Ammon's horn (tissue), 1 donor: ENCODE measurements around the gene CARS1.

Experiments
- DNase-seq: peaks from one replicate; pipeline ENCODE4 v3.0.0-alpha.2; 2016; ENCODE audit warnings: low spot score

CARS1 gene

DNA sequence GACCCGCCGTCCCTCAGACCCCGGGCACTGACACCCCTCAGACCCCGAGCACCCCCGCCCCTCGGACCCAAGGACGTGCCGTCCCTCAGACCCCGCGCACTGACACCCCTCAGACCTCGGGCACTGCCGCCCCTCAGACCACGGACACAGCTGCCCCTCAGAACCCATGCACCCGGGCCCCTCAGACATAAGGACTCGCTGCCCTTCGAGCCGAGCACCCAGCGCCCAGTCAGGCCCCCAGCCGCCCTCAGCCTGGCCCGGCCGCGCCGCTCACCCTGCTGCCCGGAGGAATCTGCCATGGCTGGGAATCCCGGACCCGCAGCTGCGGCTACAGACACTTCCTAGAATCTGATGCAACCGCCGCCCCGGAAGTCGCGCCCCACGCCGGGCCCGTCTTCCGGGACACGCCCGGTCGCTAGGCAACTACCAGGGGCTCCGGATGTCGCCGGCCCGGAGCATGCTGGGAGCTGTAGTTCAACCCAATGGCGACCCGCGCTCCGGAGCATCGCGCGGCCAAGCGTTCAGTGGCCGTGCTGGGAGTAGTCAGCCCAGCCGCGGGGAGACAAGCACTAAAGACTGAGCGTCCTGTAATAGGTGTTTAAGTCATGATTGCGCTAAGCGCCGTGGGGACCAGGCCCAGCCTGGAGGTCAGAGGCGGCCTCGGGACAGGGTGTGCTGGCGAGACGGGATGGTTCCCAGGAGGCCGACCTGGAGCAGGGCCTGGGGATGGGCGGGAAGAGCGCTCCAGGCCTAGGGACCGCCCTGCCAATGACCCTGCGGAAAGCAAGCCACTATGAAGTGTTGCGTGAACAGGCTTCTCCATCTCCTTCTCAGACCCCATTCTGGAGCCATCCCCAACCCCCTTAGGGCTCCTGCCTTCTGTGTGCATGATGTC lies at the start of gene CARS1:
TSS of gene CARS1 (minus strand) at position 355 of the 895 bp plus-strand sequence. CDS start at position 299, 56 bp downstream.
- peak; percentile 96 for DNase-seq

DNA sequence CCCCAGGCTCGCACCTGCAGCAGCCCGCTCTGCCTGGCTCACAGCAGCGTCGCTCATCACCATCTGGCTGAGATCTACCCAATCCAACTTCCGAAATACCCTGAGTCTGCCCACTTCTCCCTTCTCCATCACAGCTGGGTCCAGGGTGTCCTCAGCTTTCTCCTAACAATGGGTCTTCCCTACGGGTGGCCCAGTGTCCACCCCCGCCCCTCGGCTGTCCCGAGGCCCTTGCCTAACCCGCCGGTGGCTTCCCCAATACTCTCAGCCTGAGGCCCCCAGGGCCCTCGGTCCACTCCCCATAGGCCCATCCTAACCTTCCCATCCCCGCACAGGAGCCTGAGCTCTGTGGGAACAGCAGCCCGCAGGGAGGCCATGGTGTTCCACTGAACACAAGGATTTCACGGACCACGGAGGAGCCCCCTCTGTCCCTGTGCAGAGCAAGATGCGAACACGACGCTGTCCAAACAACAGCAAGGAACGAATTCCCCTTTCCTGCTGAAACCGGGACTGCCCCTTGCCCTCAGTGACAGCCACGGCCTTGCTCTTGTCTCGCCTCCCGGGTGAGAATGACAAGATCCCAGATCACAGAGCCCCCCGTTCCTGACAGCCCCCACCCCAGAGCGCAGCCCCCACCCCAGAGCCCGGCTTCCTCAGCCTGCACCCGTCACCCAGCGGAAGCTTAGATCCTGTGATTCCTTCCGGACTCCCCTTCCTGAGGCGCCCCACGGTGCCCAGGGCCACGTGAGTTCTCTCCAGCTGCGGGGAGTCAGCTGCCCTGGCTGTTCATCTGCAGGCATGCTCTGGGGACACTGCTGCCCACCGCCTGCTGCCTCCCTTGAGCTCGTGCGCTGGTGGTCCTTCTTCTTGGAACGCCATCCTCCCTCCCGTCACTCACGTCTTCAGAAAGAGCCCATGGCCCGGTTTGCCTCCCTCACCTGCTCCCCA lies 48.8 kb upstream of the CARS1 start:
- DNase-seq = no peak

- no peak for DNase-seq
Measured at GRCh38 chr11:3104961-3105790, 48.0 kb upstream of the CARS1 start.

- DNase-seq = no peak
Measured at GRCh38 chr11:3104051-3104714, 47.0 kb upstream of the CARS1 start.

DNA sequence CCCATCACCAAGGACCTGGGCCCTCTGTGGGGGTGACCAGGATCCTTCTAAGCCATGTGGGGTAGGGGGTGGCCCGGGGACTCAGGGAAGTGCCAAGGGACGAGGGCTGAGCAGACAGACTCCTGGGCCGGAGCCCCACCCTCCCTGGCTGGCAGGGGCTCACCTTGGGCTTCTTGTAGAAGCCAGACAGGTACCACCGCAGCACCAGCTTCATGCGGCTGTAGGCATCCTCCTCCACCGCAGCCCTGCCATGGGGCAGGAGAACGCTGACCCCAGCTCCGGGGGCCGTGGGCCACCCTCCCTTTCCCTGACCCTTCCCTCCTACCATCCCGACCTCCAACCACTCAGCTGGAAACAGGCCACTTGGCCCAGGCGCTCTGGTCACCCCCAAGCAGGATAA lies 45.9 kb upstream of the CARS1 start:
- no peak for DNase-seq

- DNase-seq = no peak
Measured at GRCh38 chr11:3102641-3102921, 45.4 kb upstream of the CARS1 start.

DNA sequence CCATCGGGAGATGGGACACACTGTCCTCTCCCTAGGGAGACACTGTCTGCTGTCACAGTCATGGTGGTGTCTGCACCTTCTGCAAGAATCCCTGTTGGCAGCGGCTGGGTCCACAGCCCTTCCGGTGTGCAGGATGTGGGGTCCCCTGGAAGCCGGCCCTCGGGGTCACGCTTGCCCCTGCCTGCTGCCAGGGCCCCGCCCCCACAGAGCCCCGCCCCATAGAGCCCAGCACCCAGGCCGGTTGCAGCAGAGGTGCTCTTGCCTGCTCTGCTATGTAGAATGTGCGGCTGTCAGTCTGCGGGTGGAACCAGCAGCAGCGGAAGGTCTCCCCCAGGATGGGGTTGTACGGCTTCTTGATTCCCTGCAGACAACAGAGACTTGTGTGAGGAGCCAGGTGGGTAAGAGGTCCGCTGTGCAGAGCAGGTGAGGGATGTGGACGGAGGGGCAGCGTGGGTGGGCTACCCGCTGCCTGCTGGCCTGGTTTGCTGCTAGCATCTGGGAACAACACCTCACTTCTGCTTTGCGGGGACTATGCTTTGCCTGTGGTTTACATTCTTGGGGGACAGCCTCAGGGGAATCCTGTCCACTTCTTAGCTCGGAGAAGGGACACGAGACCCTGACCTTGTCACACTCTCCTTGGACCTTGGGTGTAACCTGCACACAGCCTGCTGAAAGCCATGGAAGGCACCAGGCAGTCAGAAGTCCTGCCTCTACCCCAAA lies 44.9 kb upstream of the CARS1 start:
- DNase-seq = no peak

GRCh38 chr11:3099178-3099577 lies 42.0 kb upstream of the CARS1 start:
- DNase-seq = no peak

DNA sequence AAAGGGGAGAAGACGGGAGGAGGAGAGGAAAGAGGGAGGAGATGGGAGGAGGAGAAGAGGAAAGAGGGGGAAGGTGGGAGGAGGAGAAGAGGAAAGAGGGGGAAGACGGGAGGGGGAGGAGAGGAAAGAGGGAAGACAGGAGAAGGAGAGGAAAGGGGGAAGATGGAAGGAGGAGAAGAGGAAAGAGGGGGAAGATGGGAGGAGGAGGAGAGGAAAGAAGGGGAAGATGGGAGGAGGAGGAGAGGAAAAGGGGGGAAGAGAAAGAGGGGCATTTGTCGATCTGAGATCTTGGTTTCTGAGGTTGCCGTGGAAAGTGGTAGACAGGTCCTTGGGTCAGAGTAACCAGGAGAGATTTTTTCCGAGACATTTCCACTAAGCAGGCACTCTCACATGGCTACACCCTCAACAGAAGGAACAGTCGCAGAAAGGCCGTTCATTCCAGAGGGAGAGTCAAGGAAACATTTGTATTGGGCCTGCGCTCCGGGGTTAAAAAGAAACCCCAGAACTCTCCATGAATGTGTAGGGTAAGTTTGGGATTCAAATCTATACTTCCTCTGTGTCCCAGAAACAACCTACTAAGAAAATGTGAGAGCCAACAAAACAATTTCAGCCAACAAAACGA lies 39.8 kb upstream of the CARS1 start:
- no peak for DNase-seq

- no peak for DNase-seq
Measured at GRCh38 chr11:3095712-3096361, 38.6 kb upstream of the CARS1 start.

- no peak for DNase-seq
Measured at GRCh38 chr11:3094223-3094824, 37.1 kb upstream of the CARS1 start.

- no peak for DNase-seq
Measured at GRCh38 chr11:3093281-3094191, 36.3 kb upstream of the CARS1 start.

DNA sequence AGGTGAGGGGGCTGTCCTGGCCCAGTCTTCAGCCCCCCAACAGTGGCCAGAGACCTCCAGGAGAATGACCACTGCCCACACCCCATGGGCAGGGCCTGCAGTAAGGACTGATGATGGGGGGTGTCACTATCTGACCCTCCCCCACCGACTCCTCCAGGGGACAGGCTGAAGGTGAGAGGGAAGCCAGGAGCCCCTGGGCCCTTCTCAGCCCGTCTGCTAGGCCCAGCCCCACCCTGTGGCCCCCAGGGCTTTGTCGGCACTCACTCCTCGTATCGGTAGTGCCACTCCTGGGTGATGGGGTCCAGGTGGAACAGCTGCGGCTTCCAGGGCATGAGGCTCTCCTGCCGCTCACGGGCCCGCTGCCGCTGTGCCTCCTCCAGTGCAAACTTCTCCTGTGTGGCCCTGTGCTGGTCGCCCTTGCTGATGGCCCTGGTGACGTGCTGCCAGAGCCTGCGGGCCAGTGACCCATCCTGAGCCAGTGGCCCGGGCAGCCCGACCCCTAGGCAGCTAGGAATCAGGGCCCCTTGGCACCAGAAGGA lies 35.4 kb upstream of the CARS1 start:
- DNase-seq = no peak

- peak; percentile 68 for DNase-seq
Measured at GRCh38 chr11:3091846-3092602, 34.8 kb upstream of the CARS1 start.

- DNase-seq = no peak
Measured at GRCh38 chr11:3091081-3091845, 34.0 kb upstream of the CARS1 start.

- no peak for DNase-seq
Measured at GRCh38 chr11:3090096-3090901, 33.1 kb upstream of the CARS1 start.
